H9 (cell line): Measurements from ENCODE around the gene PCSK6. TPM values are rescaled to one million over a fixed set of nuclear protein-coding genes. Genes with fewer than 3 reads are reported as not detected.

Experiments
- DNase-seq: peaks from one replicate; pipeline ENCODE4 v3.0.0-alpha.2; 2017
- H2AFZ ChIP-seq: one replicate; pipeline ENCODE4 v1.6.1; 2013; ENCODE audit warnings: mild to moderate bottlenecking, low read length, control low read depth, moderate library complexity
- H2AK5ac ChIP-seq: 2 replicates; pipeline ENCODE4 v1.6.1; 2013; ENCODE audit warnings: low read length, control low read depth, mixed read lengths; ENCODE audit not compliant: insufficient read length
- H2BK120ac ChIP-seq: one replicate; pipeline ENCODE4 v1.6.1; 2013; ENCODE audit warnings: low read depth, mild to moderate bottlenecking, low read length, control low read depth, inconsistent platforms; ENCODE audit not compliant: poor library complexity, severe bottlenecking
- H2BK12ac ChIP-seq: 2 replicates; pipeline ENCODE4 v1.6.1; 2013; ENCODE audit warnings: low read length, control low read depth, mixed read lengths, low read depth; ENCODE audit not compliant: insufficient read length
- H2BK15ac ChIP-seq: 2 replicates; pipeline ENCODE4 v1.6.1; 2013; ENCODE audit warnings: low read depth, low read length, control low read depth
- H2BK20ac ChIP-seq: one replicate; pipeline ENCODE4 v1.6.1; 2013; ENCODE audit warnings: low read depth, mild to moderate bottlenecking, low read length, control low read depth, inconsistent platforms; ENCODE audit not compliant: poor library complexity, severe bottlenecking
- H2BK5ac ChIP-seq: 2 replicates; pipeline ENCODE4 v1.6.1; 2013; ENCODE audit warnings: low read length, control low read depth, mixed read lengths; ENCODE audit not compliant: insufficient read length
- H3K14ac ChIP-seq: 2 replicates; pipeline ENCODE4 v1.6.1; 2013; ENCODE audit warnings: low read length, control low read depth; ENCODE audit not compliant: insufficient read depth
- H3K18ac ChIP-seq: 2 replicates; pipeline ENCODE4 v1.6.1; 2013; ENCODE audit warnings: low read depth, mild to moderate bottlenecking, mixed read lengths, low read length, control low read depth; ENCODE audit not compliant: insufficient read length
- H3K23ac ChIP-seq: 2 replicates; pipeline ENCODE4 v1.6.1; 2013; ENCODE audit warnings: low read length, control low read depth, mixed read lengths, low read depth; ENCODE audit not compliant: insufficient read length
- H3K23me2 ChIP-seq: 2 replicates; pipeline ENCODE4 v1.6.1; 2013; ENCODE audit warnings: low read depth, mild to moderate bottlenecking, mixed read lengths, low read length, control low read depth; ENCODE audit not compliant: insufficient read length, poor library complexity, severe bottlenecking
- H3K27ac ChIP-seq: 2 replicates; pipeline ENCODE4 v1.5.1; 2013; ENCODE audit warnings: low read length, control low read depth, mixed read lengths, low read depth; ENCODE audit not compliant: insufficient read length
- H3K27me3 ChIP-seq: 2 replicates; pipeline ENCODE4 v1.6.1; 2013; ENCODE audit warnings: low read length, control low read depth, inconsistent platforms; ENCODE audit not compliant: insufficient read depth
- H3K4ac ChIP-seq: 2 replicates; pipeline ENCODE4 v1.6.1; 2013; ENCODE audit warnings: low read depth, mild to moderate bottlenecking, control low read depth, inconsistent platforms, low read length, moderate library complexity
- H3K4me1 ChIP-seq: 2 replicates; pipeline ENCODE4 v1.6.1; 2013; ENCODE audit warnings: low read length, control low read depth, inconsistent platforms; ENCODE audit not compliant: insufficient read depth
- H3K4me2 ChIP-seq: 2 replicates; pipeline ENCODE4 v1.6.1; 2013; ENCODE audit warnings: low read length, control low read depth, mixed read lengths; ENCODE audit not compliant: insufficient read length, insufficient read depth
- H3K56ac ChIP-seq: 2 replicates; pipeline ENCODE4 v1.6.1; 2013; ENCODE audit warnings: low read depth, mild to moderate bottlenecking, mixed read lengths, low read length, control low read depth; ENCODE audit not compliant: insufficient read length
- H3K79me1 ChIP-seq: 2 replicates; pipeline ENCODE4 v1.6.1; 2013; ENCODE audit warnings: low read depth, mild to moderate bottlenecking, moderate library complexity, low read length, control low read depth, inconsistent platforms; ENCODE audit not compliant: insufficient read depth, poor library complexity, severe bottlenecking
- H3K79me2 ChIP-seq: 2 replicates; pipeline ENCODE4 v1.6.1; 2013; ENCODE audit warnings: low read length, control low read depth, inconsistent platforms; ENCODE audit not compliant: insufficient read depth
- H3K9ac ChIP-seq: 2 replicates; pipeline ENCODE4 v1.6.1; 2013; ENCODE audit warnings: low read length, control low read depth, mixed read lengths; ENCODE audit not compliant: insufficient read length; ENCODE audit errors: extremely low read depth
- H3K9me3 ChIP-seq: one replicate; pipeline ENCODE4 v1.6.1; 2013; ENCODE audit warnings: low read depth, low read length, inconsistent platforms; ENCODE audit not compliant: control insufficient read depth
- H3T11ph ChIP-seq: one replicate; pipeline ENCODE4 v1.6.1; 2013; ENCODE audit warnings: mild to moderate bottlenecking, low read length, control low read depth, inconsistent platforms
- H4K20me1 ChIP-seq: one replicate; pipeline ENCODE4 v1.6.1; 2013; ENCODE audit not compliant: control insufficient read depth, insufficient read length, insufficient read depth
- H4K5ac ChIP-seq: 2 replicates; pipeline ENCODE4 v1.6.1; 2013; ENCODE audit warnings: low read depth, mild to moderate bottlenecking, mixed read lengths, low read length, control low read depth; ENCODE audit not compliant: insufficient read length
- H4K8ac ChIP-seq: replicated peaks from 2 replicates; pipeline ENCODE4 v1.6.1; 2013; ENCODE audit warnings: low read length, control low read depth, mixed read lengths, low read depth; ENCODE audit not compliant: insufficient read length
- H4K91ac ChIP-seq: 2 replicates; pipeline ENCODE4 v1.6.1; 2013; ENCODE audit warnings: low read depth, mild to moderate bottlenecking, moderate library complexity, mixed read lengths, low read length, control low read depth; ENCODE audit not compliant: insufficient read length
- H3K27ac Mint-ChIP-seq, 3 experiments: 2 replicates in 2 of 3; 3 replicates in 1 of 3; pipeline ENCODE4 v1.8.0; 2020 to 2021; ENCODE audit warnings: mixed read lengths in 3 of 3, mild to moderate bottlenecking in 1 of 3, moderate library complexity in 1 of 3
- H3K27me3 Mint-ChIP-seq: 2 replicates; pipeline ENCODE4 v1.8.0; 2021; ENCODE audit warnings: low read depth, mild to moderate bottlenecking, moderate library complexity, mixed read lengths
- H3K36me3 Mint-ChIP-seq, 3 experiments: 2 replicates in 2 of 3; 3 replicates in 1 of 3; pipeline ENCODE4 v1.8.0; 2020 to 2021; ENCODE audit warnings: low read depth in 3 of 3, mixed read lengths in 3 of 3; ENCODE audit not compliant: insufficient read depth in 1 of 3
- H3K4me1 Mint-ChIP-seq, 2 experiments: 2 replicates each; pipeline ENCODE4 v1.8.0; 2020; ENCODE audit warnings: mixed read lengths in 2 of 2
- H3K4me3 Mint-ChIP-seq, 2 experiments: 2 replicates in 1 of 2; 3 replicates in 1 of 2; pipeline ENCODE4 v1.8.0; 2020 to 2021; ENCODE audit warnings: mild to moderate bottlenecking in 2 of 2, mixed read lengths in 2 of 2, moderate library complexity in 1 of 2
- H3K9me3 Mint-ChIP-seq, 2 experiments: 2 replicates in 1 of 2; 3 replicates in 1 of 2; pipeline ENCODE4 v1.8.0; 2020; ENCODE audit warnings: mild to moderate bottlenecking in 2 of 2, mixed read lengths in 2 of 2, moderate library complexity in 1 of 2
- WGBS: extraction: QIAGEN DNeasy Blood & Tissue Kit; methylation state at CpG from one replicate; pipeline ENCODE4 v1.1.7; 2013; ENCODE audit warnings: missing lambda C conversion rate, low lambda C conversion rate, mixed read lengths; ENCODE audit not compliant: insufficient read length; ENCODE audit errors: extremely low coverage; 5-methylcytosine and 5-hydroxymethylcytosine counted together
- total RNA-seq: library from RNA; stranded (reverse); gene quantifications from 2 replicates; pipeline ENCODE4 v1.2.1, GENCODE V29; 2021
- TF ChIP-seq, protein P1 (sequence below): fragments of 200-600 bp; sonication (generic); conservative IDR thresholded peaks from 3 replicates; pipeline ENCODE4 v1.8.0; 2021; ENCODE audit warnings: antibody characterized with exemption, mild to moderate bottlenecking

PCSK6 gene
- total RNA-seq, 1 experiment from 2014 or later, result 4.0 TPM

GRCh38 chr15:101296418-101297405, 192.8 kb downstream of the PCSK6 start:
- Histone ChIP-seq H4K8ac (no peak overlapping the region), H3K4me1 (no peaks in the 10 kb centered on the region), H2BK20ac (no peak overlapping the region), H4K20me1 (no peaks in the 10 kb centered on the region), H2AFZ (no peak overlapping the region), H3K4ac (no peak overlapping the region), H3T11ph (no peak overlapping the region), H3K18ac (no peak overlapping the region), H3K23ac (no peak overlapping the region), H3K27ac (no peak overlapping the region), H3K56ac (no peak overlapping the region), H2BK5ac (no peak overlapping the region), H2BK120ac (no peak overlapping the region), H3K79me1 (no peaks in the 10 kb centered on the region), H3K14ac (no peak overlapping the region), H3K9me3 (no peaks in the 10 kb centered on the region), H2BK15ac (no peak overlapping the region), H2BK12ac (no peak overlapping the region), H3K9ac (no peak overlapping the region), H4K5ac (no peak overlapping the region), H3K4me2 (peak overlapping the region; percentile 61), H4K91ac (no peak overlapping the region), H2AK5ac (no peak overlapping the region), H3K23me2 (peaks cover 7% of the 10 kb centered on the region), H3K27me3 (no peaks in the 10 kb centered on the region), H3K79me2 (peaks cover 20% of the 10 kb centered on the region)
- peaks cover 0 to 9% (median 7%) of the 10 kb centered on the region in 3 experiments; a peak in 4 of 7 replicates for H3K36me3 Mint-ChIP-seq
- peak overlapping the region; percentile 91 to 92 for H3K4me3 Mint-ChIP-seq
- no peaks in the 10 kb centered on the region for H3K27me3 Mint-ChIP-seq
- WGBS, result no CpG with 5 or more reads among the region's 9 CpGs
- TF ChIP-seq, protein P1, sequence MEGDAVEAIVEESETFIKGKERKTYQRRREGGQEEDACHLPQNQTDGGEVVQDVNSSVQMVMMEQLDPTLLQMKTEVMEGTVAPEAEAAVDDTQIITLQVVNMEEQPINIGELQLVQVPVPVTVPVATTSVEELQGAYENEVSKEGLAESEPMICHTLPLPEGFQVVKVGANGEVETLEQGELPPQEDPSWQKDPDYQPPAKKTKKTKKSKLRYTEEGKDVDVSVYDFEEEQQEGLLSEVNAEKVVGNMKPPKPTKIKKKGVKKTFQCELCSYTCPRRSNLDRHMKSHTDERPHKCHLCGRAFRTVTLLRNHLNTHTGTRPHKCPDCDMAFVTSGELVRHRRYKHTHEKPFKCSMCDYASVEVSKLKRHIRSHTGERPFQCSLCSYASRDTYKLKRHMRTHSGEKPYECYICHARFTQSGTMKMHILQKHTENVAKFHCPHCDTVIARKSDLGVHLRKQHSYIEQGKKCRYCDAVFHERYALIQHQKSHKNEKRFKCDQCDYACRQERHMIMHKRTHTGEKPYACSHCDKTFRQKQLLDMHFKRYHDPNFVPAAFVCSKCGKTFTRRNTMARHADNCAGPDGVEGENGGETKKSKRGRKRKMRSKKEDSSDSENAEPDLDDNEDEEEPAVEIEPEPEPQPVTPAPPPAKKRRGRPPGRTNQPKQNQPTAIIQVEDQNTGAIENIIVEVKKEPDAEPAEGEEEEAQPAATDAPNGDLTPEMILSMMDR, result no peak
- peaks cover 11 to 18% of the 10 kb centered on the region in 2 experiments for H3K4me1 Mint-ChIP-seq
- no peak overlapping the region for H3K27ac Mint-ChIP-seq
- H3K9me3 Mint-ChIP-seq, result no peaks in the 10 kb centered on the region
- DNase-seq, result no peak
